ENCODE results near the gene NPW. TPM values are rescaled to one million over a fixed set of nuclear protein-coding genes. Genes with fewer than 3 reads are reported as not detected.

Gene NPW
- total RNA-seq, 1 experiment from 2014 or later: 7.1 TPM

GRCh38 chr16:2040041-2040786, 20.6 kb downstream of the NPW start:
- Histone ChIP-seq H3K9me3 (ENCODE audit: control insufficient read depth, low read depth, low read length) (no peaks in the 10 kb centered on the region), H3K56ac (ENCODE audit: insufficient read length, low read depth, low read length) (no peak overlapping the region), H2AFZ (ENCODE audit: low read length) (no peak overlapping the region), H2BK20ac (ENCODE audit: low read depth, low read length, poor library complexity, severe bottlenecking) (no peak overlapping the region), H2AK5ac (ENCODE audit: insufficient read length, low read length) (no peak overlapping the region), H4K8ac (replicated peaks; ENCODE audit: insufficient read length, low read depth, low read length) (no peak overlapping the region), H4K20me1 (ENCODE audit: control insufficient read depth, insufficient read depth, insufficient read length) (no peaks in the 10 kb centered on the region), H3T11ph (ENCODE audit: low read length) (no peak overlapping the region), H3K23me2 (ENCODE audit: insufficient read length, low read depth, low read length, poor library complexity, severe bottlenecking) (no peaks in the 10 kb centered on the region), H3K14ac (ENCODE audit: insufficient read depth, low read length) (no peak overlapping the region), H3K18ac (ENCODE audit: insufficient read length, low read depth, low read length) (no peak overlapping the region), H3K23ac (ENCODE audit: insufficient read length, low read depth, low read length) (no peak overlapping the region), H3K9ac (ENCODE audit: extremely low read depth, insufficient read length, low read length) (no peak overlapping the region), H3K4ac (ENCODE audit: low read depth, low read length) (no peak overlapping the region), H4K91ac (ENCODE audit: insufficient read length, low read depth, low read length) (no peak overlapping the region), H3K4me2 (ENCODE audit: insufficient read depth, insufficient read length, low read length) (no peak overlapping the region), H2BK5ac (ENCODE audit: insufficient read length, low read length) (no peak overlapping the region), H2BK12ac (ENCODE audit: insufficient read length, low read depth, low read length) (no peak overlapping the region), H3K27me3 (ENCODE audit: insufficient read depth, low read length) (no peaks in the 10 kb centered on the region), H3K79me1 (ENCODE audit: insufficient read depth, low read depth, low read length, poor library complexity, severe bottlenecking) (no peaks in the 10 kb centered on the region), H4K5ac (ENCODE audit: insufficient read length, low read depth, low read length) (no peak overlapping the region), H2BK120ac (ENCODE audit: low read depth, low read length, poor library complexity, severe bottlenecking) (no peak overlapping the region), H3K27ac (ENCODE audit: insufficient read length, low read depth, low read length) (no peak overlapping the region), H3K79me2 (ENCODE audit: insufficient read depth, low read length) (no peaks in the 10 kb centered on the region), H2BK15ac (ENCODE audit: low read depth, low read length) (no peak overlapping the region), H3K4me1 (ENCODE audit: insufficient read depth, low read length) (no peaks in the 10 kb centered on the region)
- no peak overlapping the region for H3K27ac Mint-ChIP-seq
- H3K36me3 Mint-ChIP-seq (ENCODE audit: insufficient read depth in 1 of 3, low read depth in 3 of 3): peaks cover 2 to 5% (median 3%) of the 10 kb centered on the region in 3 experiments; a peak in 5 of 7 replicates
- no peak for TF ChIP-seq CTCF (conservative IDR thresholded peaks at IDR 0.05)
- H3K4me1 Mint-ChIP-seq: peaks cover 4 to 11% of the 10 kb centered on the region in 2 experiments; a peak in 3 of 4 replicates
- no CpG with 5 or more reads among the region's 24 CpGs for WGBS (ENCODE audit: extremely low coverage, insufficient read length, low lambda C conversion rate)
- H3K4me3 Mint-ChIP-seq: no peak overlapping the region
- no peaks in the 10 kb centered on the region for H3K27me3 Mint-ChIP-seq (ENCODE audit: low read depth)
- no peaks in the 10 kb centered on the region for H3K9me3 Mint-ChIP-seq
- DNase-seq: no peak

All from H9 (cell line).